HG03095 (cell line): ENCODE results near the gene PNMA6F.
"Not testable (repeated sequence)": the region's sequence is repeated elsewhere in the genome, so short reads cannot be mapped to it uniquely, and the experiment has no call there.

Source experiments
- ATAC-seq: cut with Tn5 transposase; IDR thresholded peaks from one replicate; pipeline ENCODE4 v1.9.1; 2021; ENCODE audit warnings: moderate library complexity; ENCODE audit not compliant: unreplicated experiment

PNMA6F gene

DNA sequence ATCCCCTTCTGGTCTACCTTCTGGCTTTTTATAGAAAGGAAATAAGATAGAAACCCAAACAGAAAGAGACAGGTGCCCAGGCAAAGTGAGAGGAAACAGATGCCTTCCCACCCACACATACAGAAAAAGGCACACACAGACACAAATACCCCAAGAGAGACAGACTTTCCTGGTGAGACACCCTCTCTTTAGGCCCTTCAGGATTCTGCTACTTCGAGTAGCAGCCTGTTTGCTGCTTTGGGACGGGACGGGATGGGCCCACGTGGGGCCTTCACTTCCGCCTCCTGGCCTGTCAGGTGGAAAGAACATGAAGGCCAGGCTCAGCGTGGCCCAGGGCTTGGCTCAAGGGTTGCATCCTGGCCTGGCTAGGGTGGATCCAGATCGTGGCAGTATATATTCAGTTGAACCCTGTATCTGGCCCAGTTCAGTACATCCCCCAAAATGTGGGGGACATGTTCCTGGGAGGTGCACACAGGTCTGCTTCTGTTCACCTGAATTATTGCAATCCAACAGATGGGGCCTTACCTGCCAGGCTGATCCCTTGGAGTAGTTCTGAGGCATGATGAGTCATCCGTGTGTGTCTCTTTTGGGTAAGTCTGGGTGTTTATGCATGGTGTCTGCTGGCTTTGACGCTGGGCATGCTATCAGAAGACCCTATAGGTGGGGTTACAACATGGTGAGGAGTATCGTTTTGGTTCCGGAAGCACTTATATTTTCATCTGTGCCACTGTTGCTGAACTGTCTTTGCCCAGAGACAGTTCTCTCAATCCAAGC is 14.7 kb upstream of the PNMA6F start:
- no peak for ATAC-seq

DNA sequence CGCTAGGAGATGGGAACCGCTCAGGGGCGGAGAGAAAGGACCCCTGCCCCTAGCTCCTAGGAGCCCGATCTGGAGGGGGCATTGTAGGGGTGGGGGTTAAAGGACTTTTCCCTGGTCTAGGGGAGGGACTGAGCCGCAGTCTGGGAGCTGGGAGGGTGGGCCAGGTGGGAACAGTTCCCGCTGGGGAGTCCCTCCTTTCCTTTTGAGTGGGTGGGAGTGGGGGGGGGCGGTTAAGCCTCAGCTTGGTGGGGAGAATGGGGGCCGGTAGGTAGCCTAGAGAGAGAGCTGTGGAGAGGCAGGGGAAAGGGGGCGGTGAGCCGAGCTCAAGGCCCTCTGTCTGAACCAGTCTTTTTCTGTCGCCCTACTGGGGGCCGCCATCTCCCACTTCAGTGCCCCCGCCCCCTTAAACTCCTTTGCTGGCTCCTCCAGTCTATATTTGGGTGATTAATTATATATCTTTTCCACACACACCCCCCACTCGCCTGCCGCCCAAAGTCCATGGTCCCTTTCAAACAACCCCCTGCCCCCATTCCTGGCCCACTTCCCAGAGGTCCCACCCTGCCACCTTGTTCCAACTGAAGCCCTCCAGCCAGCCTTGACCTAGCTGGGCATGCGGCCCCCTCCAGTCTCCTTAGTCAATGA is 13.2 kb upstream of the PNMA6F start:
- no peak for ATAC-seq

DNA sequence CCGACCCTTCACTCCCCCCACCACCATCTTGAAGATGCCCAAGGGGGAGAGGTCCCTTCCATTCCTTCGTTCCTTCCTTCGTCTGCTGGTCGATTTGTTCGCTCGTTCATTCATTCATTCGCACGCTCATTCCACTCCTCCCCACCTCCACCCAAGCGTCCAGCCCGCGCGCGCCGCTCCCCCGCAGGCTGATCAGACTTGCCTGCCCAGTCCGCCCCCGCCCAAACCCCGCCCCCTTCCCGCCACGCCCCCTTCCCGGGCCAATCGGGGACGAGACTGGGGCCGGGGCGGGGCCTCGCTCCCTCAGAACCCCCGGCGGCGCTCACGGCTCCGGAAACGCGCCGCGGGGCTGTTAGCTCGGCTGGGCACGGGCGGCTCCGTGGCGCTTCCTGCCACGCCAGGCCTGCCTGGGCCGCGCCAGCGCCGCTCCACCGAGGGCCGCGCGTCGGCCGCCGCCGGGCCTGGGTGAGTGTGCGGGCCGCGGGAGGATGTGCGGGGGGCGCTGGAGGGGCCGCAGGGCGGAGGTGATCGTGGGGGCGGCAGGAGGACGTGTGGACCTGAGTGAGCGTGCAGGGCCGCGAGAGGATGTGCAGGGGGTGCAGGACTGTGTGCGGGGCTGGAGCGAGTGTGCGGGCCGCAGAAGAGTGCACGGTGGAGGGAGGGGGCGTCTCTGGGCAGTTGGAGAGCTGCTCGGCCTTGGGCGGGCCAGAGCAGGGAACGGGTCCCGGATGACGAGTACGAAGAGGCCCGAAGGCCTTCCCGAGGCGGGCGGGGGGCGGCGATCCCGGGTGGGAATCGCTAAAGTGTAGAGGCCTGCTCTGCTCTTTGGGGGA is 12.5 kb upstream of the PNMA6F start, which contains the start of gene ZNF275:
Gene ZNF275 (plus strand): TSS at position 333 of the 833 bp plus-strand sequence. CDS start 2,527 bp downstream, outside the sequence.
- ATAC-seq: peak; percentile 70

DNA sequence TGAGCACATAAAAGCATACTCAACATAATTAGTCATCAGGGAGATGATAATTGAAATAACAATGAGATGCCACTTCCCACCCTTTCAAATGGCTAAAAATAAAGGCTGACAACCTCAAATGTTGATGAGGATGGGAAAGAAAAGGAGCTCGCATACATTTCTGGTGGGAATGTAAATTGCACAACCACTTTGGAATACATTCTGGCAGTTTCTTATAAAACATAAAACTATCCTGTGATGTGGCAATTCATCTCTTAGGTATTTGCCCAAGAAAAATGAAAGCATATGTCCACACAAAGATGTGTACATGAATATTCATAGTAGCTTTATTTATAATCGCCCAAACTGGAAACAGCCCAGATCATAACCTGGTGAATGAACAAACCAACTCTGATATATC is 11.7 kb upstream of the PNMA6F start:
- no peak for ATAC-seq

DNA sequence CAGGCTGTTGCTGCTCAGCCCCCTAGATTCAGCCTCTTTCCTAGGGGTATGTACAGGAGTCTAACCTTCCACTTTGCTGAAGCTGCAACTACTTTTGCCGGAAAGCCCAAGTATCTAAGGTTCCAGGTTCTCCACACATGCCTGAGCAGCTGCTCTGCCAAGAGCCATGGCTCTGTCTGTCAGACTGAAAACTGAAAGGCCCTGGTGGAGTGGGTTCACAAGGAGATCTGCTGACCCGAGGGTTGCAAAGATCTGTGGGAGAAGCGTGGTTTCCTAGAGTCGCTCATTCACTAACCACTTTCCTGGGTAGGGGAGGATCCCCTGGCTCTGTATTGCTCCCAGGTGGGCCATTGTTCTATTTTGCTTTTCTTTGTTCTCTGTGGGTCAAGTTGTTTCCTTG is 6.0 kb upstream of the PNMA6F start:
- ATAC-seq: no peak

DNA sequence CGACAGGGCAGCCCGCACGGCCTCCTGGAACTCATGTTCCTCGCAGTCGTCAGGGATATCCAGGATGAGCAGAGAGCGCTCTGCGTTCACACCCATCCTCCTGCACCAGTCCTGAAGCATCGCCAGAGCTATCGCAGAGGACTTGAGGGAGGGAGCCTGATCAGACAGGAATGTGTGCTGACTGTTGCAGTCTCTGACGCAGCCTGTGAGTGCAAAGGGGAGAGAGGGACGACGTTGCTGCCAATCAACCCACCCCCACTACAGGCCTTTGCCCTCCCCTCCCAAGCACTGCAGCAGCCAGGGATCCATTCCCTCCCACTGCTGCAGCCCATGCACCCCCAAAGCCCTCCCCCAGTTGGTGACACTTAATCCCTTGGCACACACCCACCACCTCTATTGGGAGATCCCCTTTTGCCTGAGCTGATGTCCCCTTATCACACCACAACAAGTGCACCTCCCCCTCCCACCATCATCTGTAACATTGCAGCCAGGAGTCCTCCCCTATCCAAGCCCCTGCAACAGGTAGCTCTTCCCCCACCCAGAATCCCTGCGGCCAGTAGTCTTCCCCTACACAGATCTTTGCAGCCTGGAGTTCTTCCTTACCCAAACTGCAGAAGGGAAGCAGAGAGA is 897 bp downstream of the PNMA6F start:
- ATAC-seq: no peak

DNA sequence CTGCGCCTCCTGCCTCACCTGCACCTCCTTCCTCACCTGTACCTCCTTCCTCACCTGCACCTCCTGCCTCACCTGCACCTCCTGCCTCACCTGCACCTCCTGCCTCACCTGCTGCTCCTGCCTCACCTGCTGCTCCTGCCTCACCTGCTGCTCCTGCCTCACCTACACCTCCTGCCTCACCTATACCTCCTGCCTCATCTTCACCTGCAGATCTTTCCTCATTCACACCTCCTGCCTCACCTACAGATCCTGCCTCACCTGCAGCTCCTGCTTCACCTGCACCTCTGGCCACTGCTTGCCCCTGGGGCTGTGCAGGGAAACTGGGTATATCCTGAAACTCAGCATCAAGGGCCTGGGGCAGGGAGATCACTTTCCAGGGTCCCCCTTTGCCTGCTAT is 1.5 kb downstream of the PNMA6F start:
- ATAC-seq: not testable (repeated sequence)

DNA sequence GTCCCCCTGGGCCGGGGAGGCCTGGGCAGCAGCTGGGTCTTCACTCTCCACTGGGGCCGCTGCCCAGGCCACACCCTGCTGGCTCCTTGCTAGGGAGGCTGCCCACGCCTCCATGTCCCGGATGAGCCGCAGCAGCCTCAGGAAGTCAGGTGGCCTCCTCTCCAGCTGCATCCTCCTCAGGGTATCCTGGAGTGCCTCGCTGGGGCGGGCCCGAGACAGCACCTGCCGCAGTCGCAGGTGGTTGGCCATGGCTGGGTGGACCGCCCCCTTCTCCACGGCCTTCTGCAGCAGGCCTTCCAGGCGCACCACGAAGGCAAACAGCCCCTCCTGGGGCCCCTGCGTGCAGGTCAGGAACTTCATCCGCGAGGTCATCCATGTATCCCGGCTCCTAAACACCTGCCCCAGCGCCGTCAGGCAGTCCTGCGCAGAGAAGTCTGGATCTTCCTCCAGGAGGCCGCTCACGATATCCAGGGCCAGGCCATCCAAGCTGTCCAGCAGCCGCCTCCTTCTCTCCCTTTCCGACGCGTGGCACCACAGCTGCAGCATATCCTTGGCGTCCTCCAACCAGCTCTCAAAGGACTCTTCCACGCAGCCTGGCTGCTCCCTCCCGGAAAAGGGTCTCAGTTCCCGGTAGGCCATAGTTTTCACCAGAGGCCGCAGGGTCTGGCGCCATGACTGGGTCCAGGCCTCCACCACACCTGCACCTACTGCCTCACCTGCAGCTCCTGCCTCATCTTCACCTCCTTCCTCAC is 2.1 kb downstream of the PNMA6F start:
- ATAC-seq: no peak

DNA sequence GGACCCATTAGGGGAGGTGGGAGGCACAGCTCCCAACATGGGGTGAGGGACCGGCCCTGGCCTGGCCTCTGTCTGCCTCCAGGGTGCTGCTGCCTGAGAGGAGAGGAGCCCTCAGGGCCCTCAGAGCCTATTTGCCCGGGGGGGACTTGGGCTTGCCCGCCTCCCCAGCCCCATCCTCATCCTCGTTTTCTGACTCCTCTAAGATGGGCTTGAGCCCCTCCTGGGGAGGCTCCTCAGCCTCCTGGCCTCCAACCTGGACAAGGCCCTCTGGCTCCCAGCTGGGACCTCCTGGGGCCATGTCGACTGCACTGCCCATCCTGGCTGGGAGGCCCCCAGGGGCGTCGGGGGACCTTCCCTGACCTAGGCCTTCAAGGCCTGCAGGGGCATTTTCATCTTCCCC is 2.8 kb downstream of the PNMA6F start:
- no peak for ATAC-seq

DNA sequence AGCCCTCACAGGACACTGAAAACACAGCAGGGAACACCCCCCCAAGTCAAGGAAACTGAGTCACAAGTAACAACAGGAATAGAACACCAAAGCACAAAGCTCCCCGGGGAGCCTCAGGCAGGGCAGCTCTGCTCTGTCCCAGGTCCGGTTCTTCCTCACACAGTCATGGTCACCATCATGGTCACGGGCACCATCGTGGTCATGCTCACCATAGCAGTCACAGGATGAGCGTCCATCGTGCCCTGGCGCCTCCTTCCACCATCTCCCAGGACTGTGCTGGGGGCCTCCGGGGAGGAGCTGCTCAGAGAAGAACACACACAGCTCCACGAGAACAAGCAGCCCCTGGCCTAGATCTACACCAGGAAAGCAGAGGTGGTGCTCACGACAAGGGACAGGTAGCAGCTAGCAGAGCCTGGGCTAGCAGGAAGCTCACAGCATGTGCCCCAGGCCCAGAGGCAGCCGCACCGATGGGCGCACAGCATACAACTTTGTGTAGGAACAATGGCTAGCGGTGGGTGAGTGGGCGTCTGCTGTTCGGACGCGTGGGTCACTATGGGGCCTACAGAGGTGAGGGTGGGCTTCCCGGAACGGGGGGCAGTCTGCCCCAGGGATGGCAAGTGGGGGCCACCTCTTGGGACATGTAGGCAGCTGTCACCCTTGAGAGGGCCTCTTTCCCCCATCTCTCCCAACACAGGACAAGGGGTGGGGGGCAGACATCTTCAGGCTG is 3.4 kb downstream of the PNMA6F start:
- no peak for ATAC-seq

DNA sequence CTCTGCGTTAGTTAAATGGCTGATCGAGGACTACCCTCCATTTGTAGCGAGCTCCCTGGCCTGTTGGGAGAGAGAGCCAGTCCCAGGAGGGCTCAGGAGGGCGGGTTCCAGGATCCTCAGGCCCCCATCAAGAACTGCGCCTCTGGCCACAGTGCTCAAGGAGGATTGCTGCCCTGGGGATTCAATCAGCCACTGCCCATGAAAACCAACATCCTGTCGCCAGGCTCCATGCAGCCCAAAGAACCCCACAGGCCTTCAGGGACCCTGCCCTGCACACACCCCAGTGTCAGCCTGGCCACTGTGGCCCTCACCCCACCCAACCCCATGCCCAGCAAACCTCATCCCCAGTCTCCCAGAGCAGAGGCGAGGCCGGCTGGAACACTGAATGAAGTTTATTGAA is 4.3 kb downstream of the PNMA6F start:
- no peak for ATAC-seq

DNA sequence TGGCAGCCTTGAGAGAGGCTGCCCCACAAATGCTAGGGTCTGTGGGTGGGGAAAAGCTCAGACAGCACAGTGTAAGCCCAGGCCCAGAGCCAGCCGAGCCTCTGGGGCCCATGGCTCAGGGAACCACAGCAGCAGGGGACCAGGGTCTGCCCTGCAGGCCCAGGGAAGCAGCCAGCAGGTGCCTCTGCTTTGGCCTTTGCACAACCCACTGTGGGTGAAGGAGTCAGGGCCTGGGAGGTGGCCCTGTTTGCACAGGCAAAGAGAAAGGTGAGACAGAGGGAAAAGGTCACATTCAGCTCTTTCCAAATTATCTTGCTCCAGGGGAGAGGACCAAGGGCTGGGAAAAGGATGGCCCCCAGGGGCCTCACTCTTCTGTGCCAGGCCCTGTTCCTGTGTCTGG is 8.7 kb downstream of the PNMA6F start:
- ATAC-seq: no peak

DNA sequence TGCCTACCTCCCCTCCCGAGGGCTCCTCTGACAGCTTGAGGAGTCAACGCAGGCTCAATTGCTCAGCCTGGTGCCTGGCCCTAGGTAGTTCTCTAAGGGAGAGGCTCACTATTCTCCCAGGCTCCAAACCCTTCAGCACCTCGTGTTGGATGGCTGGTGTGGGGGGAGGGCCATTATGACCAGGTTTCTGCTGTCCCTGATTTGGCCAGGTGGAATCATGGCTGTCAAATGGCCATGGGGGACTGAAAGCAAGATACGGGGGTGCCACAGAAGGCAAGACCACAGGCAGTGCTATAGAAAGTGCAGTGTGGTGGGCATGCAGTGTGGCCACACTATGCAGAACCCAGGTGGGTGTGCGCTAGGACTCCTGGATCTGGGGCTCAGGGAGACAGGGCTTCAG is 9.5 kb downstream of the PNMA6F start:
- ATAC-seq: no peak

DNA sequence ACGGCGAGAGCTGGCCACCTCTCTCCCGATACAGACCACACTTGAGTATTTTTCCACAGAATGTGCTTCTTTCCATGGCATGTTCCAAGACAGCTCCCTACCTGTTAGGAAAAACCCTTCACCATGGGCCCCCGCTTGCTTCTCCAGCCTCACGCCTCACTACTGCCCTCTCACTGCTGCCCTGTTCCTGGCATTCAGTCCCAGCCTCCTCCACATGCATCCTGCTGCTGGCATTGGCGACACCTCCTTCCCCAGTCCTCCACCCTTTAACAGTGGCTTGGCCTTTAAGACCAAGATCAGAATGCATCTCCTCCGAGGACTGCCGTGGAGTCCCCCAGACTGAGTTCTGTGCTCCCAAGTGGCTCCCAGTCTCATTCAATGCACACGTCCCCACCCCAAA is 10.7 kb downstream of the PNMA6F start:
- ATAC-seq: no peak

DNA sequence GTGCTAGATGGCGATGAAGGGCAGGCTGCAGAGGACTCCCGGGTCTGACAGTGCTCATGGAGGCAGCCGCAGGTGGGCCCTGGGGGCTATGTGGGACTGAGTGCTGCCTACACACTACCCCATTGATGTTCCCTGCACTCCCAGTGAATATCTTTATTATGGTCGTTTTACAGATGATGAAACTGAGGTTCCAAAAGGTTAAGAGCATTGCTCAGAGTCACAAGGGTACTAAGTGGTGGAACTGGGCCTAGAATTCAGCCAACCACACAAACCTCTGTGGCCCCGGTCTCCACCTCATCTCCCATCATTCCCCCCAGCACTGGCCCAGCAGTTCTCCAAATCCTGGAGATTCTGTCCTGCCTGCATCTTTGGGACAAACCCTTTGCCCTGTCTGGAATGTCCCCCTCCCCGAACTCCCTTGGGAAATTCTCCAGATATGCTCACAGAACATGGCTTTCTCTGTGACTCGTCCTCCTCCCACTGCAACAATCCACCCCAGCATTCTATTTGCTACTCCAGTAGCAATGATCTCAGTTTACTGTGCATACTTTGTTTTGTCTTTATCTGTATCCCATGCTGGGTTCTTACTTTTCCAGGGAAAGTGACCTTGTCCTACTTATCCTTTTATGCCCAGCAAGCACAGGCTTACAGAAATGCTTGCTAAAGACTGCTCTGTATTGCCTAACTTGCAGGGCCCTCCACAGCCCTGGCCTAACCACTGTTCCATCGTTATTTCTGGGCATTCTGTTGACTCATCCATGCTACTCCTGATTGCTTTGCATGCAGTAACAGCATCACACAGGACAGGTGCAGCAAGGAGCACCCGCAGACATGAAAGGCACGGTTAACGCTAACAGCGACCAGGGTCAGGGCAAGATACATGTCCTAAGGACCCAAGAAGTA is 14.0 kb downstream of the PNMA6F start:
- no peak for ATAC-seq

DNA sequence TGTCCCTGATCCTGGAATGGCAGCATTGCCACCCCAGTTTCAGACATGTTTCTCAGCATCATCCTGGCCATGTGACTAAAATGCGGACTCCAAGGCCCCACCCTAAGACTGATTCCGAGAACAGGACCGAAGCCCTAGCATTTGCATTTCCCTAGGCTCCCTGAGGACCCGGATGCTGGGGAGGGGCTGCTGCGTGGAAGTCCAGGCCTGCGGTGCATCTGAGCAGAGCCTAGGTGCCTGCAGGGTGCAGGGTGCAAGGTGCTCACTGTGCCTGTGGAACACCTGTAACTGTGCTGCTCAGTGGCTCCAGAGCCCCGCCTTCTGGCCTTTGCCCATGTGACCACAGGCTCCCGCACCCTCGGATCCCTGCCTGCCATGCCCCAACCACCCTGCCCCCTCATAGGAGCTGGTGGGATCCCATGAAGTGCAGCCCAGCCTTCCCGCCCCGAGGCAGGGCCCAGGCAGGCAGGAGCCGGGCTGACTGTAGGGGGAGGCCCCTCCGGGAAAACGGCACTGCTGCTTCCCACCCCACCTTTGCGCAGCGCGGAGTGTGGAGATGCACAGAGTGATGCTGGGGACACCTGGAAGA is 14.9 kb downstream of the PNMA6F start:
- no peak for ATAC-seq

DNA sequence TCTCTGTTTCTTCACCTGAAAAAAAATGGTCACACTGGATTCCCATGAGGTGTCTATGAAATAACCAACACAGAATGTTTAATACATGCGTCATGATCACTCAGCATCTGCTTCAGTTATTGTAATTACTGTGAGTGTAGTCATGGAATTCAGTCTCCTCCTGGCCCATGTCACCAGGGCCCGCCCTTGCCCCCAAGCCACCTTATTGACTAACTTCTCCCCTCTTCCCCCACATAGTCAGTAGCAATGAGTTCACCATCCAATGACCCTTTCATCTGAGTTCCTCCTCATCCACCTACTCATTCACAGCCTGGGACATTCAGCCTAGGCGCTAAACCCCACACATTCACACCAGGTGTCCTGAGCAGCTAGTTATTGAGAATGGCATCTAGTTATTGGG is 15.6 kb downstream of the PNMA6F start:
- no peak for ATAC-seq

DNA sequence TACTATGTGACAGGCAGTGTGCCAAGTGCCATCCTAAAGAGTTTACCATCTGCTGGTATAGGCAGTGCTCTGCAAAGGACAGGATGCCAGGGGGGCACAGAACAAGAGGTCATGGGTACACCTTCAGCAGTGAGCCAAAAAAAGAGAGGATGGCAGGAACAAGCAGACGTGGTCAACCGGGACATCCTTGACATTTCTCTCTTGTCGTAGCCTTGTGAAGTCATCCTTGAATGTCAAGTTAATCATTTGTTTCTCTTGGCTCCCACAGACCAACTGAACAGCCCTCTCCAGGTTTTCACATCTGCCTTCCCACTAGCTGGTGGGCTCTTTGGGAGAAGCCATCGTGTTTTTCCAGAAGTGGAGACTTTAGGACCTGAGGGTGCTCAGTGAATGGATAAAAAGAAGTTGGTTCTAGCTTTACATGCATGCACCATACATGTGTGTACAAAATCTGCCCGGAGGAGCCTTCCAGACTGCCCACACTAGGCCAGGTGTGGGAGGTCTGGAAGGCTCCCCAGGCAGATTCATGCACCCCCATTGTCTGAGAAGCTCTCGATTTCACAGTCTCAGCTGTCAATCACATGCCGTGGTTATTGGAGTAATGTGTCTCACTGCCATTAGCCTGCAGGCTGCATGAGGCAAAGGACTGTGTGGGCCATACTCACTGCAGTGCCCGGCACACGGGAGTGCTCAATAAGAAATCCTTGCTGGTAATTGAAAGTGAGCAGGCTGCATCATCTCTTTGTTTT is 16.4 kb downstream of the PNMA6F start:
- ATAC-seq: no peak
